Peyer's patch (tissue), 4 donors: ENCODE measurements around the gene ACP1. TPM values are rescaled to one million over a fixed set of nuclear protein-coding genes. Genes with fewer than 3 reads are reported as not detected.

Source experiments
- DNase-seq, 3 donors: peaks; one replicate each; pipeline ENCODE4 v3.0.0-alpha.2; 2017 to 2019
- H3K27ac ChIP-seq, 4 donors: fragments of 200-600 bp; sonication (generic); one replicate each; pipeline ENCODE4 v1.5.1; 2016 to 2019
- H3K27me3 ChIP-seq, 2 donors: fragments of 200-600 bp; sonication (generic); one replicate each; pipeline ENCODE4 v1.5.1; 2019
- H3K36me3 ChIP-seq, 3 donors: fragments of 200-600 bp; sonication (generic); one replicate each; pipeline ENCODE4 v1.5.1; 2016 to 2019
- H3K4me1 ChIP-seq, 4 donors: fragments of 200-600 bp; sonication (generic); one replicate each; pipeline ENCODE4 v1.5.1; 2016 to 2019
- H3K4me3 ChIP-seq, 4 donors: fragments of 200-600 bp; sonication (generic); 1 replicate in 3 of 4; 2 replicates in 1 of 4; pipeline ENCODE4 v1.5.1; 2016 to 2019; ENCODE audit warnings: mild to moderate bottlenecking in 1 of 4
- H3K9me3 ChIP-seq, 4 donors: fragments of 200-600 bp; sonication (generic); one replicate each; pipeline ENCODE4 v1.5.1; 2016 to 2019; ENCODE audit warnings: mild to moderate bottlenecking in 1 of 4
- CTCF ChIP-seq, 6 experiments: fragments of 450-650 bp in 4 of 6; fragments of 200-600 bp in 2 of 6; sonication (generic) in 1 of 6; IDR thresholded peaks; one replicate each; pipeline ENCODE4 v1.5.1; 2017 to 2019; ENCODE audit warnings: antibody characterized with exemption in 6 of 6, mild to moderate bottlenecking in 3 of 6, moderate library complexity in 1 of 6
- POLR2A ChIP-seq, 2 donors: fragments of 450-650 bp; IDR thresholded peaks; one replicate each; pipeline ENCODE4 v1.5.1; 2017; ENCODE audit warnings: antibody characterized with exemption in 2 of 2, mild to moderate bottlenecking in 2 of 2, moderate library complexity in 2 of 2
- total RNA-seq, 4 donors: library from RNA; depleted of rRNA; stranded (reverse); fragments of >200 nt; gene quantifications; one replicate each; pipeline ENCODE4 v1.1.0, GENCODE V29; 2016

ACP1 gene
- total RNA-seq, 4 donors from 2014 or later, result 39.6 to 88.1 (median 63.5) TPM

GRCh38 chr2:280650-281110 is 15.9 kb downstream of the ACP1 start:
- Histone ChIP-seq H3K9me3 (no peaks in the 10 kb centered on the region), H3K4me3 (no peak overlapping the region), H3K27ac (no peak overlapping the region), H3K27me3 (no peaks in the 10 kb centered on the region), H3K36me3 (peaks cover 0 to 61% (median 0%) of the 10 kb centered on the region in 3 donors), H3K4me1 (peaks cover 0 to 12% (median 0%) of the 10 kb centered on the region in 4 donors)
- TF ChIP-seq POLR2A (IDR thresholded peaks at IDR 0.05) (no peak), CTCF (IDR thresholded peaks at IDR 0.05) (no peak)
- no peak for DNase-seq

GRCh38 chr2:281381-281780 is 16.6 kb downstream of the ACP1 start:
- Histone ChIP-seq H3K4me1 (peaks cover 0 to 14% (median 0%) of the 10 kb centered on the region in 4 donors), H3K4me3 (no peak overlapping the region), H3K36me3 (peaks cover 0 to 55% (median 0%) of the 10 kb centered on the region in 3 donors)

GRCh38 chr2:282371-283263 is 17.9 kb downstream of the ACP1 start:
- Histone ChIP-seq H3K4me3 (no peak overlapping the region), H3K4me1 (peaks cover 0 to 20% (median 2%) of the 10 kb centered on the region in 4 donors), H3K27me3 (no peaks in the 10 kb centered on the region), H3K27ac (no peak overlapping the region), H3K9me3 (no peaks in the 10 kb centered on the region), H3K36me3 (peaks cover 0 to 46% (median 0%) of the 10 kb centered on the region in 3 donors)
- DNase-seq, result no peak
- TF ChIP-seq POLR2A (IDR thresholded peaks at IDR 0.05) (no peak), CTCF (IDR thresholded peaks at IDR 0.05) (no peak)

More at GRCh38 chr2:281381-281780, 16.6 kb downstream of the ACP1 start:
- TF ChIP-seq POLR2A (IDR thresholded peaks at IDR 0.05), result no peak
- no peak for TF ChIP-seq CTCF (IDR thresholded peaks at IDR 0.05)
- no peaks in the 10 kb centered on the region for H3K27me3 ChIP-seq
- H3K9me3 ChIP-seq, result no peaks in the 10 kb centered on the region
- no peak for DNase-seq
- H3K27ac ChIP-seq, result no peak overlapping the region

GRCh38 chr2:283996-284794 is 19.4 kb downstream of the ACP1 start:
- DNase-seq, result no peak
- Histone ChIP-seq H3K4me1 (peaks cover 0 to 34% (median 8%) of the 10 kb centered on the region in 4 donors), H3K36me3 (peaks cover 0 to 32% (median 0%) of the 10 kb centered on the region in 3 donors), H3K4me3 (no peak overlapping the region), H3K9me3 (no peaks in the 10 kb centered on the region), H3K27me3 (peaks cover 0 to 2% of the 10 kb centered on the region in 2 donors), H3K27ac (no peak overlapping the region)
- TF ChIP-seq CTCF (IDR thresholded peaks at IDR 0.05) (no peak), POLR2A (IDR thresholded peaks at IDR 0.05) (no peak)

GRCh38 chr2:284896-285492 is 20.2 kb downstream of the ACP1 start:
- DNase-seq, result no peak
- peaks cover 0 to 24% (median 0%) of the 10 kb centered on the region in 3 donors for H3K36me3 ChIP-seq
- H3K4me3 ChIP-seq, result no peak overlapping the region
- H3K9me3 ChIP-seq, result no peaks in the 10 kb centered on the region
- peaks cover 0 to 39% (median 10%) of the 10 kb centered on the region in 4 donors for H3K4me1 ChIP-seq
- H3K27ac ChIP-seq, result no peak overlapping the region
- peaks cover 0 to 4% of the 10 kb centered on the region in 2 donors for H3K27me3 ChIP-seq
- TF ChIP-seq CTCF (IDR thresholded peaks at IDR 0.05), result no peak
- TF ChIP-seq POLR2A (IDR thresholded peaks at IDR 0.05), result no peak
